HEK293T (cell line): Measurements from ENCODE around the gene PCDHGC4.

Experiments used
- ARNT ChIP-seq: fragments of 450-650 bp; IDR thresholded peaks from 2 replicates; pipeline ENCODE4 v1.6.1; 2017; ENCODE audit warnings: mild to moderate bottlenecking
- BHLHE40 ChIP-seq: fragments of 450-650 bp; IDR thresholded peaks from 2 replicates; pipeline ENCODE4 v1.6.1; 2016; ENCODE audit warnings: mild to moderate bottlenecking, moderate library complexity, borderline replicate concordance
- FOXA1 ChIP-seq: fragments of 450-650 bp; IDR thresholded peaks from 2 replicates; pipeline ENCODE4 v1.6.1; 2016; ENCODE audit warnings: mild to moderate bottlenecking
- FOXK2 ChIP-seq: fragments of 450-650 bp; IDR thresholded peaks from 2 replicates; pipeline ENCODE4 v1.6.1; 2016; ENCODE audit warnings: mild to moderate bottlenecking
- FOXM1 ChIP-seq: fragments of 450-650 bp; IDR thresholded peaks from 2 replicates; pipeline ENCODE4 v1.6.1; 2017; ENCODE audit warnings: mild to moderate bottlenecking, borderline replicate concordance
- L3MBTL2 ChIP-seq: fragments of 450-650 bp; conservative IDR thresholded peaks from 2 replicates; pipeline ENCODE4 v1.6.1; 2016; ENCODE audit warnings: mild to moderate bottlenecking
- LEF1 ChIP-seq: fragments of 450-650 bp; IDR thresholded peaks from 2 replicates; pipeline ENCODE4 v1.6.1; 2017; ENCODE audit warnings: mild to moderate bottlenecking, borderline replicate concordance
- NFRKB ChIP-seq: fragments of 450-650 bp; IDR thresholded peaks from 2 replicates; pipeline ENCODE4 v1.6.1; 2016; ENCODE audit warnings: mild to moderate bottlenecking, moderate library complexity
- SP1 ChIP-seq: fragments of 450-650 bp; IDR thresholded peaks from 2 replicates; pipeline ENCODE4 v1.6.1; 2017
- SUZ12 ChIP-seq: fragments of 450-650 bp; IDR thresholded peaks from 2 replicates; pipeline ENCODE4 v1.6.1; 2016; ENCODE audit warnings: mild to moderate bottlenecking
- TARDBP ChIP-seq: fragments of 450-650 bp; IDR thresholded peaks from 2 replicates; pipeline ENCODE4 v1.6.1; 2016
- ZNF384 ChIP-seq: fragments of 450-650 bp; IDR thresholded peaks from 2 replicates; pipeline ENCODE4 v1.6.1; 2016
- TF ChIP-seq, protein P1 (sequence below): fragments of 450-650 bp; IDR thresholded peaks from 2 replicates; pipeline ENCODE4 v1.6.1; 2016

DNA sequence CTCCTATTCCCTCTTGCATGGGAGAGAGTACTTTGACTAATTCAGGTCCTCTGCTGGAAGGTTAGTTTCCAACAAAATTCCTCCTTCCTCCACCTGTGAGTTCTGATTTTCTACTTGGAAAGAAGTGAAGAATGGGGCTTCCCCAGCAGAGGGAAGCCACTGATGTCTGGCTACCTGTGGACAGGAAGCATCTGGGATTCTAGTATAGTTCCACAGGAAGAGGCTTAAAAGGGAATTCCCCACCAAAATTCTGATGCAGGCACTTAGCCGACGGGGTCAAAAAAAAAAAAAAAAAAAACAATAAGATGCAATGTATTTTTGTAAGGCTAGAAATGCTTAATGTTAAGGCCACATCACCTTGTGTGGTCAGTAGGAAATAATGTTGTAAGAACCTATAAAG is 37.5 kb downstream of the PCDHGC4 start:
- no peak for TF ChIP-seq ZNF384
- TF ChIP-seq, protein P1, sequence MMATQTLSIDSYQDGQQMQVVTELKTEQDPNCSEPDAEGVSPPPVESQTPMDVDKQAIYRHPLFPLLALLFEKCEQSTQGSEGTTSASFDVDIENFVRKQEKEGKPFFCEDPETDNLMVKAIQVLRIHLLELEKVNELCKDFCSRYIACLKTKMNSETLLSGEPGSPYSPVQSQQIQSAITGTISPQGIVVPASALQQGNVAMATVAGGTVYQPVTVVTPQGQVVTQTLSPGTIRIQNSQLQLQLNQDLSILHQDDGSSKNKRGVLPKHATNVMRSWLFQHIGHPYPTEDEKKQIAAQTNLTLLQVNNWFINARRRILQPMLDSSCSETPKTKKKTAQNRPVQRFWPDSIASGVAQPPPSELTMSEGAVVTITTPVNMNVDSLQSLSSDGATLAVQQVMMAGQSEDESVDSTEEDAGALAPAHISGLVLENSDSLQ = no peak
- TF ChIP-seq ARNT = no peak
- no peak for TF ChIP-seq SP1
- no peak for TF ChIP-seq FOXK2
- no peak for TF ChIP-seq TARDBP
- no peak for TF ChIP-seq L3MBTL2
- TF ChIP-seq FOXM1 = no peak
- TF ChIP-seq BHLHE40 = no peak
- no peak for TF ChIP-seq SUZ12
- TF ChIP-seq NFRKB = no peak
- TF ChIP-seq FOXA1 = no peak
- no peak for TF ChIP-seq LEF1
